Activated CD4-positive, CD25-positive, alpha-beta regulatory T cell treated with anti-CD3 and anti-CD28 coated beads, Interleukin-2, amount 50 U/mL, for 16 hours (primary cell): Measurements from ENCODE around the gene SPSB4.

ENCODE experiments used
- DNase-seq: peaks from one replicate; pipeline ENCODE4 v3.0.0-alpha.2; 2020; ENCODE audit warnings: low read depth, low spot score

The SPSB4 gene

DNA sequence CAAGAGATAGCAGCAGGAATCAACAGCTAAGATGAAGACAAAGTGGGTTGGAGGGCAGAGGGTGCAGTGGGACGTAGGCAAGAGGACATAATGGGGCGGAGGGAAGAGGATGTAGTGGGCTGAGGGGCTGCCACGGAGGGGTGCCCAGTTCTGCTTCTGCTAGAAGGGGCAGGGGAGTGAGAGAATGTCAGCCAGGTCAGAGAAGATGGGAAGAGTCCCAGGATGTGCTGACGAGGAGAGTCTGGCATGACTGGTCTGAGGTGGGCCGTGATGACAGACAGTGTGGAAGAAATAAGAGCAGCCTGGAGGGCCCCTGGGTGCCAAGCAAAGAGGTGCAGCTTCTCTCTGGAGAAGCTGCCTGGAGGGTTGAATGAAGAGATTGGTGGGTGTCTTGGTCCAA lies 4.0 kb downstream of the SPSB4 start:
- DNase-seq, result no peak

GRCh38 chr3:141055536-141056445 lies 4.6 kb downstream of the SPSB4 start:
- DNase-seq, result no peak

DNA sequence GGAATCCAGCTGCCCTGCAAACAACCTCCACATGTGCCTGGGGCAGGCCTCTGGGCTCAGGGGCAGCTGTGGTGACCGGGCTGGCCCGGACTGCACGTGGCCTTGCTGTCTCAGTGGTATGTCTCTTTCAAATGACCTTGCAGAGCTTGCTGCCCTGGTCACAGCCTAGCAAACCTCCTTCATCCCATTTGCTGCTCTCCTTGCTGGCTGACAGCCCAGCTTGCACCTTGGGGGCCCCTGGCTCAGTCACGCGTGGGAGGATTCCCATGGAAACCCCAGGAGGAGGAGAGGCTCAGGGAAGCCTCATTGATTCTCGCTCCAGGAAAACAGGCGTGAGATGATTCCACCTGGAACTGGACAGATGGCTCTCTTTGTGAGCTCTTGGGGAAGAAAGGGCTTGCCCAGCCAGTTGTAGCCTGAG lies 5.6 kb downstream of the SPSB4 start:
- no peak for DNase-seq

DNA sequence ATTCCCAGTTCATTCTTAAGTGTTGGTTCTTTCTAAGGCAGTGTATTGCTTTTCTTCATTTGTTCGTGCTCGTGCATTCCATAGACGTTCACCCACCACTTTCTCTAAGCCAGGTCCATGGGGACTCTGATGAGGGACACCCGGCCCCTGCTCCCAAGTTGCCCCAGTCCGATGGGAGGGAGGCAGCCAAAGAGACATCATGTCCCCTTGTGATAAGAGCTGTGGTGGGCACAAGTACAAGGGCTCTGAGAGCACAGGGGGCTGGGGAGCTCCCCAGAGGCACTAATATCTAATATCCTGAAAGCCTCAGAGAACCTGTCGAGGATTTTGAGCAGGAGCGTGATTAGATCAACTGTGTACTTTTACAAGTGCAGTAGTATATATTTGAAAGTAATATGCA lies 6.3 kb downstream of the SPSB4 start:
- DNase-seq, result no peak

DNA sequence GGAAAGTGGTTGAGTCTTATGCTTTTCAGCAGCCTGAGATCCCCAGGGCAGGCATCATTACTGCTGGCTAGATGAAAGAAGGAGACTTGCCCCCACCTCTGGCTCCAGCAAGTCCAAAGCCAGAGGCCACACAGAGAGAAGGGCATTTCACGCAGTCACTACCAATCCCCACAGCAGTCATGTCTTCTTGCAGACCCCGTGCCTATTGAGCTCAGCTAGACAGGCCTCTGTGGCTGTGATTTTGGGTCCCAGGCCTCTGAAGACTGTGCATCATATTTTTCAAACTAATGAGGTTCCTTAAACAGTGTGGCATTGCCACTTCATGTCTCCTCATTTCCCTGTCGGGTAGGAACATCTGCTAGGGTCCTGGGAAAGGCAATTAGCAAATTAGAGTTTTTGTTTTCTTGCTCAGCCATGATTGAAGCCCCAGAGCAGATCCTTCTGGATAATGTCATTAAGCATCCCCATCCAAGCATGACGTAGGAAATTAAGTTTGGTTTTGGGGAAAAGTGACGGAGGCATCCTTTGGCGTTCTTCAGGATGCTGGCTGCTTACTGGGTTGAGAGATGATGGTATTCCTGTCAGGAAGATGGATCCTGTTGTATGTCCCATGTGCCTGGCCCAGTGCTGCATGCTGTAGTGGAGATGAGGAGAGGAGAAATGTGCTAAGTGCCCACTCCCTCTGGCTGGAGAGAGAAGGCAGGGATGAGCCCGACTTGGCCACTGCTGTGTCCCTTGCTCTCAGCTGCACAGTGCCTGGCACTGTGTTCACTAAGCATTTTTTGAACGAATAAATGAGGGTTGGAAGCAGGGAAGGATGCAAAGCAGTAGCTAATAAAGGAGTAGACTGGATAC lies 7.0 kb downstream of the SPSB4 start:
- no peak for DNase-seq

GRCh38 chr3:141058996-141059395 lies 7.8 kb downstream of the SPSB4 start:
- no peak for DNase-seq

DNA sequence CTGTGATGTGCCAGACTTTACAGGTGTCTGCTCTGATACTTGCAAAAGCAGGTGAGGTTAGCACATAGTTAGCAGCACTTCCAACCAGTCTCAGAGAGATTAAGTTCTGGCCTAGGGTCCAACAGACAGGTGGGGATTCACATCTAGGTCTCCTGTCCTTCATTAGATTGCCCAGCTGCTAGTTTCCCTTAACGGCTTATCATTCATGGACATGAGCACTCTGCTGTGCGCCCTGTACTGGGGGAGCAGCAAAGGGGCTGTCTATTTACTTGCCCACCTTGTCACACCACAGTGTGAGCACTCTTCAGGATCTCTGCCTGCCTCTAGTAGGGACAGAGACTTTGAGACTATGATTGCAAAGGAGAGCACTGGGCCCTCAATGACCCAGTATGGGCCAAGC lies 8.7 kb downstream of the SPSB4 start:
- DNase-seq, result no peak

DNA sequence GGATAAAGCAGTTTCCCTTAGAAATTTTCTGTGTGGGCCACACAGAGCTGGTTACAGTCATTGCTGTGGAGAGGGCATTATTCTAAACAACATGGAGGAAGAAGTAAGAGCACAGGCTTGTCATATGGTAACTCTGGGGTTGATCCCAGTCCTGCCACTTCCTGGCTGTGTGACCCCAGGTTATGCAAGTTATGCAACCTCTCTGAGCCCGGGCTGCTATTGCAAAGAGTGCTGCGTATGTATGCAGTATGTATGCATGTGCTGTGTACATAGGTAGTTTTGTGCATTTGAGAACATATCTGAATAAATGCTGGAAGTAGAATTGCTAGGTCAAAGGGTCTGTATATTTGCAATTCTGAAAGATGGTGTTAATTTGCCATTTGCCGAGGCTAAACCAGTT lies 9.2 kb downstream of the SPSB4 start:
- DNase-seq, result no peak

DNA sequence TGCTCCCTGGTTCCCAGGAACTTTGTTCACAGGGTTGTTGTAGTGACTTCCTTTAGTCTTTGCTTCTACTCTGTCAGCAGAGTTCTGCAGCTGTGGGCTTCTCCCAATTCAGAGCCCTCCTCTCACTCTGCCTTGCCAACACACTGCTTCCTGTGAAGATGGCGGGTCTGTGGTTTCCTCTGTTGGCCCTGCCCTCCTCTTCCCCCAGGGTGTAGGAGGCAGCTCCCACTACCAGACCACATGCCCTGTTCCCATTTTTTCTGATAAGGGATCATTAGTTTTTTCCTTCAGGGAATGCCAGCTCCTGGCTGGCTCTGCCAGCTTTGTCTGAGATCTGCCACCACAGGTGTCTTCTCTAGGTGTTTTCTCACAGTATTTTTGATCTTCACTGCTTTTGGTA lies 12.7 kb downstream of the SPSB4 start:
- DNase-seq, result no peak

DNA sequence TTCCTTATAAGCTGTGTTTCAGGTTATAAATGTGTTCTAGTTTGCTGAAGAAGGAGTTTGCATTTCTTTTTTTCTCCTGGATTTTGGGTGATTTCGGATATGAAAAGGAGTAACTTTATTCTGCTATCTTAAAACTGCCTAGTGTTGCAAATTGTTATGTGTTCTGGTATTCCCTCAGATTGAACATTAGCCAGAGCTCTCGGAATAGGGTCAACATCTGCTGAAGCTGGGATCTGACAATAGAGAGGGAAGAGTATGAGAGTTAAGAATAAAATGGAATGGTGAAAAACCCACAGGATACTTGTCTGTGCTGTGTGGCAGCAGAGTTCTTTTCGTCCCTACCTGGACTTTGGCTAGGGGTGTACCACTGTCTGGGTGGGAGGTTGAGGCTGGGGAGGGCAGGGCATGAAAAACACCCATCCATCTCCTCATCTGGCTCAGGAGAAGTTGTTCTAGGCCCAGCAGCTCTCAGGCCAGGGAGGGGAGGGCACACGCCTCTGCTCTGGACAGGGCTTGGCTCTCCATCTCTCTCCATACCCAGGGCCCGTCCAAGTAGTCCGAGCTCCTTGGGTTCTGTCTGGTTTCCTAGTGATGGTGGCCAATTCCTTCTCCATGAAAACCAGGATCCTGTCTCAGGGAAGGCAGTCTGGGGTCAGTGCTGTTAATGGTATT lies 13.2 kb downstream of the SPSB4 start:
- DNase-seq, result no peak

DNA sequence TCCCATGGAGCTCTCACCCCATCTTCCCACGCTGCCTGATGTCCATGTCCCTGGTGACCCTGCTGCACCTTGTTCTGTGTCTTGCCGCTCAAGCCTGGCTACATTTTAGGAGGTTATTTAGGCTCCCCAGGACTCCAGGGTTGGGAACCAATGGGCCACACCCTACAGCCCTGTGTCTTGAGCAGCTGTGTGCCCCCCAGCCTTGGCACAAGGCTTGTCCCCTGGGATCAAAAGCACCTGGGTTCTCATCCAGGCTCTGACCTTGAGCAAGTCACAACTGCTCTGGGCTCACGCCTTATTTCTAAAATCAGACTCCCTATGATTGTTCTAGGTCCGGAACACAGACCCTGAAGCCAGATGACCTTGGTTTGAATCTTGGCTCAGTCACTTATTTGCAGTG lies 14.1 kb downstream of the SPSB4 start:
- DNase-seq, result no peak

GRCh38 chr3:141065841-141066805 lies 15.0 kb downstream of the SPSB4 start:
- DNase-seq, result no peak

- DNase-seq, result no peak
These were observed 16.2 kb downstream of the SPSB4 start for GRCh38 chr3:141067206-141067974.

GRCh38 chr3:141070229-141070628 lies 19.1 kb downstream of the SPSB4 start:
- DNase-seq, result no peak

DNA sequence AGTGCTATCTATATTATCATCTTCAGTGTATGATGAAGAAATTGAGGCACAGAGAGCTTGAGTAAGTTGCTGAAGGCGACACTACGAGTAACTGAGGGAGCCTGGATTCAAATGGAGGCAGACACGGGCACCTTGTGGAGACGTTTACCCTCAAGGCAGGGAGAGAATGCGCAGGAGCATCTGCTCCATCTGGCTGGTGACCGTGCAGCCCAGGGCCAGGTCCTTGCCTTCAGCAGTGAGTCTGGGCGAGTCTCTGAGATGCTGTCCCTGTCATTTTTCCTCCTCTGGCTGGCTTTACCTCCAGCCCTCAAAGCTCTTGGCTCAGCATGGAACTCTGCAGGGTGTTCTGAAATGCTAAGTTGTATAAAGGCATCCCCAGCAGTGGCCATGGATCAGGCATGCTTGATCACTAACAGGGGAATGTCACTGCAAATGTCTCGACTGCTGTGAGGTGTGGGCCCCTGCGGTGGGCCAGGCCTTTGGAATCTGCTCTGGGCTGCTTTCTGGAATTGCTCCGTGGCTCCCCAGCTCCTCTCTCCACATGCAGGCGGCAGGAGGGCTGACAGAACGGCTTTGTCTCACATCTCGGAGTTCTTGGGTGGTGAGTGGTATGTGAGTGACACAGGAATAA lies 19.7 kb downstream of the SPSB4 start:
- no peak for DNase-seq

DNA sequence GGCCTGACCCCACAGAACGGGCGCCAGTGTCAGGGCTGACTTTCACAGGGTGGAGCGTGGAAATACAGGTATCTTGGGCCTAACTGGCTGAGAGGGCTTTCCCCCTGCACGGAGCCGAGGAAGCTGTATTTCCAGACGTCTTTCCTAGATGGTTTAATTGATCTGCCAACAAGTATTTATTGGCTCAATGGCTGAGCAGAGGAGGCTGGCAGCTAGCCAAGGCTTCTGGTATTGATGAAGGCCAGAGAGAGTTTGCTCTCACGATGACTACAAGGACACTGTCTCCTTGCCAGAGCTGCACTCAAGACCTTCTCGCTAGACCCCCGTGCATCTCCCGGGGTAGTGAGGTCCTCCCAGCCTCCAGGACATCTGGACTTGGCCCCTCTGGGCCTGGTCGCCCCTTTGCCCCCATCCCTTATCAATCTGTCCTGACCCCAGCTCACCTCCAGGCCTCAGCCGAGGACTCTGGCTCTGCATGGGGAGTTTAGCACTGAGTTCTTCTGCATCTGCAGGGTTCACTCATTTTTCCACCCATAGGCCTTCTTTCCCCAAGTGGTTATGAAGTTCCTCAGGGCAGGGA lies 20.6 kb downstream of the SPSB4 start:
- DNase-seq, result no peak

DNA sequence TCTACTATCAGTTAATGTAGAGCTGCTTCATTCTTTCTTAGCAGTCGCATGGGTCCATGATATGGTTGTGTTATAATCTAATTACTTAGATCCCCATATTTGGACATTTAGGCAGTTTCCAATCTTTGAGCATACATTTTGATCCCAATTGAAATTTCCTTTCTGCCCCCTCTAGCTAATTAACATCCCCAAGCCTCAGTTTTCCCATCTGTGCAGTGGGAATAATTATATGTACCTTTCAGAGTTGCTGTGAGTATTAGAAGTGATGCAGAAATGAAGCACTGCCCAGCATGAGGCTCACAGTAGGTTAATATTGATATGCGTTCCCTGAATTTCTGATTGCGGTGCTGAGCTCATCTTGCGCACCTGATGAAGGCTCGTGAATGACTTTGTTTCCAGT lies 21.8 kb downstream of the SPSB4 start:
- DNase-seq, result no peak

DNA sequence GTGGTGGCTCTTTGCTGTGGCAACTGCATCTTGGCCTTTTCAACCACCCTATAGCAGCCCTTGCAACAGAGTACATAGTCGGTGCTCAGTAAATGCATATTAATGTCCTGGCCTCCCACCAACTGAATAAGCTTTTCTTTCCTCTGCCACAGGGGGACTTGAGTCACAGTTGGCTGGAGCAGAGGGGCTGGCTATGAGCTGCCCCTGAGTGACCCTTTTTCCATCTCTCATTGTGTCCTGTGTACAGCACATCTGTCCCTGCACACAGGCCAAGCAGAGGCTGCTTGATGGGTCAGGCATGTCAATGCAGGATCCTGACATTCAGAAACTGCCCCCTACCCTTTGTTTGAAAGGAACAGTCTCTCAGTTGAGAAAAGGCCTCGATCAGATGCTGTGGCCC lies 22.4 kb downstream of the SPSB4 start:
- DNase-seq, result no peak

GRCh38 chr3:141074529-141074928 lies 23.4 kb downstream of the SPSB4 start:
- DNase-seq, result no peak
